ENCODE data around the gene LRRC71. TPM values are rescaled to one million over a fixed set of nuclear protein-coding genes. Genes with fewer than 3 reads are reported as not detected.

The LRRC71 gene
- total RNA-seq, 2 donors from 2014 or later = not detected

DNA sequence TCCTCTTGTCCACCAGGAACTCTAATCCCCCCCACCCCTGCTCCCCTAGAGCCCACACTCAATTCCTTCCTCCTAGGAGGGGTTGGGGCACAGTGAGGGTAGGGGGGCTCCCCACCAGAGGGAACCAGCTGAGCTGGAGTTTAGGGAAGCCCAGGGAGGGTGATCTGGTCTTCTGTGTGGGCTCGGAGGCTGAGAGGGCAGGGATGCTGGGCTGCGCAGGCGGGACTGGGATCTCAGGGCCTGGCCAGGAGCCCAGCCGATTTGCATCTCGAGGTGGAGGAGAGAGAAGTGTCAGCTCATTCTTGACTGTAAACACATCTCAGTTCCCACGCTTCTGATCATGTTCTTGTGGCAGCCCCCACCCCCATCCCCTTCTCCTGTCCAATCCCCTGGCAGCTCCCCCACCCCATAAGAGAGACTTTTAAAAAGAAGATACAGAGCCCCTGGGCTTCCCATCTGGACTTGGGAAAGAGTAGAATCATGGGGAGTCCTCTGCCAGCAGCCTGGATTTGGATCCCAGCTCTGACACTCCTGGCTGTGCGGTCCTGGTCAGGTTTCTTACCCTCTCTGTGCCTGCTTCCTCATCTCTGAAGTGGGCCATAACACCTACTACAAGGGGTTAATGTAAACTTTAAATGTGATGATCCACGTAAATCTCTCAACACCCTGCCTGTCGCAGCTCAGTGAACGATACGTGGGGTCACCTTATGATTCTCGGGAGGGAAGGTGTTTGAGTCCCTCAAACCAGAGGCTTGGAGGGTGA is 20.3 kb upstream of the LRRC71 start:
- no peak overlapping the region for H3K27ac Mint-ChIP-seq
- H3K36me3 Mint-ChIP-seq = no peaks in the 10 kb centered on the region
- H3K9me3 Mint-ChIP-seq = no peaks in the 10 kb centered on the region
- DNase-seq (ENCODE audit: low spot score in 2 of 2) (no peak), ATAC-seq (no peak)

- Mint-ChIP-seq H3K27ac (no peak overlapping the region), H3K9me3 (no peaks in the 10 kb centered on the region), H3K36me3 (no peaks in the 10 kb centered on the region)
- ATAC-seq = no peak
- DNase-seq (ENCODE audit: low spot score in 2 of 2) = no peak
Observed at GRCh38 chr1:156900896-156901589, 19.4 kb upstream of the LRRC71 start.

DNA sequence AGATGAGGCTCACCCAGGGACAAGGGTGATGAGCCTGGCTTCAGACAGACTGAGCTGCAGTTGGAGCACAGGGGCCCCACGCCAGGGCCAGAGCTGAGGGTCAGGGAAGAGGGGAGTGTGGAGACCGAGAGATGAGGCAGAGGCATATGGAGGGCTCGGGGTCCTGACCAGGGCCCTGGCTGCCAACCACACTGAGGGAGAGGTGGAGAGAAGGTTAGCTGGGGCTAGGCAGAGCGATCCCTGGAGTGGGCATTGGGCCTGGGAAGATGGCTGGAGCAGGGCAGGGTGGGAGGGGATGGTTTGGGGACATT is 18.9 kb upstream of the LRRC71 start:
- no peaks in the 10 kb centered on the region for H3K9me3 Mint-ChIP-seq
- no peak overlapping the region for H3K27ac Mint-ChIP-seq
- DNase-seq (ENCODE audit: low spot score in 2 of 2) (no peak), ATAC-seq (no peak)
- H3K36me3 Mint-ChIP-seq = no peaks in the 10 kb centered on the region

DNA sequence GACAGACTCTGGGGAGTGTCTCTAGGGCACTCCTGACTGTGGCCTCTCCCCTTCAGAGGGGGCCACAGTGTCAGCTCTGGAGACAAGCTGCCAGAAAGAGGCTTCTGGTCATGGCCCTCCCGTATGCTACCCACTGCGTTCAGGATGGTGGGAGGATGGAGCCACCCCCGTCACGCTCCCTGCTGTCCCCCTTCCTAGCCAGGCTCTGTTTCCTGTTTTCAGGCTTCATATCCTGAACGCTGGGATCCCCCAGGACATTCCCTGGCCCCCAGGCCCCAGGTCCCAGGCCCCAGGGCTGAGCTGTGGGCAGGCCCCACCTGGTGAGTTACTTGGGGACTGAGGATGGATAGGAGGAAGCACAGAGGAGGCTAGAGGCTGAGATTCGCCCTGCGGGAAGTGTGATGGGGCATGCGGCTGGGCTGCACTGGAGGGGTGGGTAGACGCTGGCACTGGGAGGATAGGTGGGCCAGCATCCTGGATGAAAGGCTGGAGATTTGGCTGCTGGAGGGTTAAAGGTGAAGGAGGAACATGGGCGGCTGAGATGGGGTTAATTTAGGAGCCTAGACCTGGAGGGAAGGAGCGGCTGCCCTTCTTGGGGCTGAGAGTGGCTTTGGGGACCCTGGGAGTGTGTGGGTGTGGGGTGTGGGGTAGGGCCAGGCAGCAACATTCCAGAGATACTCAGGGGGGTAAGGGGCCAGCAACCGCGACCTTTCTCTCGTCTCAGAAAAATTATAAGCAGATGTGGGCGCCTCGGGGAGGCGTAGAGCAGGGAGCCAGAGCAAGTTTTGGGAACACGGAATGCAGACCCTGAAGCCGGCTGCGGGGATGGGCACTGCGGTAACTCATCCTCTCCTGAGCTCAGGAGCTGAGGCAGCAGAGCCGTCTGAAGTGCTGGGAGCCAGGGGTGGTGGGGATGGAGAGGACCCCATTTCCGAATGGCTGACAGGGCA is 18.2 kb upstream of the LRRC71 start:
- no peak for DNase-seq (ENCODE audit: low spot score in 2 of 2)
- peak in 1 of 2 donors; percentile 23 for ATAC-seq
- H3K9me3 Mint-ChIP-seq = no peaks in the 10 kb centered on the region
- no peaks in the 10 kb centered on the region for H3K36me3 Mint-ChIP-seq
- H3K27ac Mint-ChIP-seq = peak overlapping the region; percentile 10 to 61

- no peak for DNase-seq (ENCODE audit: low spot score in 2 of 2)
- Mint-ChIP-seq H3K36me3 (no peaks in the 10 kb centered on the region), H3K27ac (no peak overlapping the region), H3K9me3 (no peaks in the 10 kb centered on the region)
- no peak for ATAC-seq
Observed at GRCh38 chr1:156903328-156904091, 16.9 kb upstream of the LRRC71 start.

- Mint-ChIP-seq H3K36me3 (no peaks in the 10 kb centered on the region), H3K27ac (no peak overlapping the region), H3K9me3 (no peaks in the 10 kb centered on the region)
- no peak for ATAC-seq
- DNase-seq (ENCODE audit: low spot score in 2 of 2) = no peak
Observed at GRCh38 chr1:156904187-156904959, 16.1 kb upstream of the LRRC71 start.

DNA sequence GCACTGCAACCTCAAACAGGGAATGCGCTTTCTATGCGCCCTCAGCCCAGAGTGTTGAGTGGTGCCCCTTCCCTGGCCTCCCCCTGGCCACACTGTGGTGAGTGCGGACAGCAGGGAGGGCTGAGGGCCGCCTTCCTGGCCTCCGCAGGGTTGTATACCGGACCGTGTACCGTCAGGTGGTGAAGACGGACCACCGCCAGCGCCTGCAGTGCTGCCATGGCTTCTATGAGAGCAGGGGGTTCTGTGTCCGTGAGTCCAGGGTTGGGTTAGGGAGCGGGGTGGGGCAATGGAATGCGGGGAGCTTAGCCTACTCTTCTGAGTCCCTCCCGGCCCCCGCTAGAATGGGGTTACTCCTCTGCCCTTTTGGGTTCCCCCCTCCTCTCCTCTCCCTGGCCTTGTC is 15.3 kb upstream of the LRRC71 start:
- Mint-ChIP-seq H3K9me3 (no peaks in the 10 kb centered on the region), H3K36me3 (no peaks in the 10 kb centered on the region), H3K27ac (no peak overlapping the region)
- DNase-seq (ENCODE audit: low spot score in 2 of 2) = no peak
- no peak for ATAC-seq

DNA sequence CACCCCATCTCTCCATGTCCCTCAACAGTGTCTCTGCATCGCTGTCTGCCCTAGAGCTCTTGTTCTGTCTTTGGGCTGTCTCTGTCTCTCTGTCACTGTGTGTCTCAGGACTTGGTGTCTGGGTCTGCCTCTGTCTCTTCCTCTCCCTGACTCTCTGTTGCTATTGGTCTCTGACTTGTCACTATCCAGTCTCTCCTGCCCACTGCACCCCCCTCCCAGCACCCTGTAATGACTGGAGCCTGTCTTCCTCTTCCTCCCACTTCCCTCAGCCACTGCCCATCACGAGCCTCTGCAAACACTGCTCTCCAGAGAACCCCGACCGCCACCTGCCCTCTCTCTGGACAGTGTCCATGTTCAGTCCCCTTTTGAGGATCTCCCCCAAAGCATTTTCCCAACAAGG is 14.8 kb upstream of the LRRC71 start:
- Mint-ChIP-seq H3K9me3 (no peaks in the 10 kb centered on the region), H3K27ac (peak overlapping the region in 1 of 2 donors; percentile 40), H3K36me3 (no peaks in the 10 kb centered on the region)
- DNase-seq (ENCODE audit: low spot score in 2 of 2) (no peak), ATAC-seq (no peak)

DNA sequence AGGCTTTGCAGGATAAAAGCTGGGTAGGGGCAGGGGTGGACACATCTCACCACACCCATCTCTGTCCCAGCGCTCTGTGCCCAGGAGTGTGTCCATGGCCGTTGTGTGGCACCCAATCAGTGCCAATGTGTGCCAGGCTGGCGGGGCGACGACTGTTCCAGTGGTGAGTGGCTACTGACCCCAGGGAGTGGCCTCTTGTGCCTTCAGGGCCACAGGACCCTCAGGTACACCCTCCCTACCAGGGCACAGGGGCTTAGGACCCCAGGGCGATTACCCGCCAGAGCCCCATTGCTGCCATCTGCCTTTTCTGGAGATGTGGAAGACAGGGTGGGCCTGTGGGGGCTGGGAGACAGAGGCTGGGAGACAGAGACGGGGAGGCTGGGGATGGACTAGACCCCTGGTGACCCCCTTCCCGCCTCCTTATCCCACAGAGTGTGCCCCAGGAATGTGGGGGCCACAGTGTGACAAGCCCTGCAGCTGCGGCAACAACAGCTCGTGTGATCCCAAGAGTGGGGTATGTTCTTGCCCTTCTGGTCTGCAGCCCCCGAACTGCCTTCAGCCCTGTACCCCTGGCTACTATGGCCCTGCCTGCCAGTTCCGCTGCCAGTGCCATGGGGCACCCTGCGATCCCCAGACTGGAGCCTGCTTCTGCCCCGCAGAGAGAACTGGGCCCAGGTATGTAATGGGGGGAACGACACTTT is 14.1 kb upstream of the LRRC71 start:
- DNase-seq (ENCODE audit: low spot score in 2 of 2) = no peak
- H3K9me3 Mint-ChIP-seq = no peaks in the 10 kb centered on the region
- H3K36me3 Mint-ChIP-seq = no peaks in the 10 kb centered on the region
- no peak overlapping the region for H3K27ac Mint-ChIP-seq
- no peak for ATAC-seq

- no peak for DNase-seq (ENCODE audit: low spot score in 2 of 2)
- H3K36me3 Mint-ChIP-seq = no peaks in the 10 kb centered on the region
- ATAC-seq = no peak
- H3K27ac Mint-ChIP-seq = no peak overlapping the region
- H3K9me3 Mint-ChIP-seq = no peaks in the 10 kb centered on the region
Observed at GRCh38 chr1:156908541-156908940, 11.9 kb upstream of the LRRC71 start.

DNA sequence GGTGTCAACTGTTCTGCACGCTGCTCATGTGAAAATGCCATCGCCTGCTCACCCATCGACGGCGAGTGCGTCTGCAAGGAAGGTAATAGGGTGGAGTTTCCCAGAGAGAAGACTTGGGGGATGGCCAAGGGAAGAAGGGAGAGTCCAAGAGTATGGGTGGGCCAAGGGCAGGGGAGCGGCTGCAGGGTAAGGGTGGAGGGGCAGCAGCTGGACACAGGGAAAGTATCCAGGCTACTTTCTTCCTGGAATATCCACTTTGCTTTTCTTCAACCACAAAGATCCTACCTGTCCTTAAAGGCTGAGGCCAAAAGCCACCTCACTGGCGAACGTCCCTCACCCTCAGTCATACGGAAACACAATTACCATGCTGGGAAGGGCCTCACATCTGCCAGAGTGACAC is 11.5 kb upstream of the LRRC71 start:
- H3K9me3 Mint-ChIP-seq = no peaks in the 10 kb centered on the region
- no peaks in the 10 kb centered on the region for H3K36me3 Mint-ChIP-seq
- no peak overlapping the region for H3K27ac Mint-ChIP-seq
- ATAC-seq = no peak
- DNase-seq (ENCODE audit: low spot score in 2 of 2) = no peak

DNA sequence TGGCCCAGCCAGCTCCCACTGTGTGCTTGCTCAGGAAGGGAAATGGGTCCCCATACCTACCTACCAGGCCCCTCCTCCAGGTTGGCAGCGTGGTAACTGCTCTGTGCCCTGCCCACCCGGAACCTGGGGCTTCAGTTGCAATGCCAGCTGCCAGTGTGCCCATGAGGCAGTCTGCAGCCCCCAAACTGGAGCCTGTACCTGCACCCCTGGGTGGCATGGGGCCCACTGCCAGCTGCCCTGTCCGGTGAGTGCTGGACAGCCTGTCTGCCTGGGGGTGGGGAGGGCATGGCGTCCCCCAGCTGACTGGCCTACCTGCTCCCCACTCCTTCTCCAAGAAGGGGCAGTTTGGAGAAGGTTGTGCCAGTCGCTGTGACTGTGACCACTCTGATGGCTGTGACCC is 10.8 kb upstream of the LRRC71 start:
- DNase-seq (ENCODE audit: low spot score in 2 of 2) (no peak), ATAC-seq (no peak)
- H3K9me3 Mint-ChIP-seq = no peaks in the 10 kb centered on the region
- H3K27ac Mint-ChIP-seq = no peak overlapping the region
- H3K36me3 Mint-ChIP-seq = no peaks in the 10 kb centered on the region

DNA sequence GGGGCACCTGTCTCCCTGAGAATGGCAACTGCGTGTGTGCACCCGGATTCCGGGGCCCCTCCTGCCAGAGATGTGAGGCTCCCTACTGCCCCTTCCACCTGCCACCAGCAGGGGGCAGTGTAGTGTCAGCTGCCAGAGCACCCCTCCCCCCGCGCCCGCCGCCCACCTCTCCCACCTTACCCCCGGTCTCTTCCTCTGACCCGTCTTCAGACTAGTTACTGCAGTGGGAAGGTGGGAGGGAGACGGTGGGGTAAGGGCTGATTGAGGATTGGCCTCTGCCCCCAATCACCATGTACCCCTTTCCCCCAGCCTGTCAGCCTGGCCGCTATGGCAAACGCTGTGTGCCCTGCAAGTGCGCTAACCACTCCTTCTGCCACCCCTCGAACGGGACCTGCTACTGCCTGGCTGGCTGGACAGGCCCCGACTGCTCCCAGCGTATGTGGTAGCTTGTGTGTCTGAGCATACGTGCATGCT is 10.1 kb upstream of the LRRC71 start:
- peak; percentile 47 to 69 for ATAC-seq
- no peaks in the 10 kb centered on the region for H3K9me3 Mint-ChIP-seq

DNA sequence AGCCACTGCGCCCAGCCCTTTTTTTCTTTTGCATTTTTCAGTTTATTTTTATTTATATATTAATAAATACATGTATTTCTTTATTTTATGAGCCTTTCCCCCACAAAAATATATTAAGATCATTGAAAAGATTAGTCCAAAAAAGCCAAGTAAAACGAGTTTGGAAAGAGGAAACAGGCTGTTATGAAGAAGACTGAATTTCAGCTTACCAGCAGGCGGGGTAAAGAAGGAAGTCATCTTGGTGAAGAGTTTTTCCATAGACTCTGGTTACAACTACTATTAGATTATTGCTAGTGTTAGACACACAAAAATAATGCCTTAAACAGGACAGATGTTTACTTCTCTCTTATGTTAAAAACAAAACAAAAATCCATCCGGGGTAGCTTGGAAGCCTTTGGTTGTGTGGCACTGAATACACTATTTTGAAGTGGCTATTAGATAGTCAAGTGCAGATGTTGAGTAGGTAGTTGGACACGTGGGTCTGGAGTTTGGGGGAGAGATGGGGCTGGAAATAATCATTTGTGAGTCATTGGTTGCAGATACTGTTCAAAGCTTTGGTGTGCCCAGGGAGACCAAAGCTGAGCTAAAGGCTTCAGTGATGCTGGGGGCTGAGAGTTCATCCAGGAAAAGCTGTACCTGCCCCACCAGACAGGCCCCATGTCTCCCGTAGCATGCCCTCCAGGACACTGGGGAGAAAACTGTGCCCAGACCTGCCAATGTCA is 8.7 kb upstream of the LRRC71 start:
- ATAC-seq (no peak), DNase-seq (ENCODE audit: low spot score in 2 of 2) (no peak)
- Mint-ChIP-seq H3K36me3 (no peaks in the 10 kb centered on the region), H3K9me3 (no peaks in the 10 kb centered on the region), H3K27ac (no peak overlapping the region)

More for the DNA sequence above, 10.1 kb upstream of the LRRC71 start:
- peak in 1 of 2 donors; percentile 74 for DNase-seq (ENCODE audit: low spot score in 2 of 2)
- H3K27ac Mint-ChIP-seq = no peak overlapping the region
- H3K36me3 Mint-ChIP-seq = no peaks in the 10 kb centered on the region

GRCh38 chr1:156912310-156912709 is 8.1 kb upstream of the LRRC71 start:
- no peak overlapping the region for H3K27ac Mint-ChIP-seq
- ATAC-seq (no peak), DNase-seq (ENCODE audit: low spot score in 2 of 2) (no peak)
- no peaks in the 10 kb centered on the region for H3K9me3 Mint-ChIP-seq
- no peaks in the 10 kb centered on the region for H3K36me3 Mint-ChIP-seq

Data from activated naive CD4-positive, alpha-beta T cell treated with anti-CD3 and anti-CD28 coated beads, Interleukin-2, amount 50 U/mL, for 72 hours (primary cell).